ENCODE results near the gene SLC35A5. TPM values are rescaled to one million over a fixed set of nuclear protein-coding genes. Genes with fewer than 3 reads are reported as not detected.

Gene SLC35A5
- total RNA-seq, 1 donor from 2014 or later, result 30.5 TPM

DNA sequence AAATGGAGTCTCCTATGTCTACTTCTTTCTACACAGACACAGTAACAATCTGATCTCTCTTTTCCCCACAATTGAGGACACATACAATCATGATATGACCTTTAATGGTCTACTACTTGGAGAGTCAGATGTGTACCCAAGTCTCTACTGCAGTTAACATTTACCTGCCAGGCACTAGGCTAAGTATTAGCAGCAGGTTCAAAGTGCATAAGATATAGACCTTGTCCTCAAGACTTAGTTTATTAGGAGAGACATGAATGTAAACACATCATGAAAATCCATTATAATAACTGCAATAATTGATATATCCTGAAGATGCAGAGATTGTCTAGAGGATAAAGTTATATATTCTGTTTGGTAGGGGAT, 3.1 kb downstream of the SLC35A5 start:
- no peak for TF ChIP-seq CTCF (IDR thresholded peaks at IDR 0.05; ENCODE audit: insufficient read depth, low read length, poor library complexity, severe bottlenecking)
- Histone ChIP-seq H3K36me3 (ENCODE audit: control insufficient read depth, insufficient read depth, low read length) (no peaks in the 10 kb centered on the region), H3K27me3 (ENCODE audit: control insufficient read depth, insufficient read depth, low read length) (no peaks in the 10 kb centered on the region), H3K4me3 (ENCODE audit: low read depth, low read length) (no peak overlapping the region)
- DNase-seq (ENCODE audit: low read depth), result no peak

GRCh38 chr3:112568642-112569041, 6.8 kb downstream of the SLC35A5 start:
- DNase-seq (ENCODE audit: low read depth), result no peak

DNA sequence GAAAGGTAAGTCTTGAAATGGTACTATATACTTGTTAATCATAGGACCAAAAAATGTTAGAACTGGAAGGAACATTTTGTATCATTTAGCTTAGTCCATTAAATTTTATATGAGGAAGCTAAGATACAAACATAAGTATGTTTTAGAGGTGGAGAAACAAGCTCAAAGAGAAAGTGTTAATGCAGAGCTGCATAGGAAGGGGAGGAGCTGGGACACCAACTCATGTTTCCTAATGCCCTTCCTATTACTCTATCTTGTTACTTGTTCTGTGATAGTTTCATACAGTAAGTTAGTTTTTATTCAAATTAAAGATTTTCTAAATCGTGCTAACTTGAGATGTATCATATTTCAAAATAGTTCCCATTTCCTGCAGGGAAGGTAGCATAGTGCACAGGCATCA, 7.4 kb downstream of the SLC35A5 start:
- no peak overlapping the region for H3K4me3 ChIP-seq (ENCODE audit: low read depth, low read length)
- H3K27me3 ChIP-seq (ENCODE audit: control insufficient read depth, insufficient read depth, low read length), result no peaks in the 10 kb centered on the region
- DNase-seq (ENCODE audit: low read depth), result no peak
- H3K36me3 ChIP-seq (ENCODE audit: control insufficient read depth, insufficient read depth, low read length), result no peaks in the 10 kb centered on the region
- TF ChIP-seq CTCF (IDR thresholded peaks at IDR 0.05; ENCODE audit: insufficient read depth, low read length, poor library complexity, severe bottlenecking), result no peak

More at GRCh38 chr3:112568642-112569041, 6.8 kb downstream of the SLC35A5 start:
- Histone ChIP-seq H3K4me3 (ENCODE audit: low read depth, low read length) (no peak overlapping the region), H3K36me3 (ENCODE audit: control insufficient read depth, insufficient read depth, low read length) (no peaks in the 10 kb centered on the region), H3K27me3 (ENCODE audit: control insufficient read depth, insufficient read depth, low read length) (no peaks in the 10 kb centered on the region)
- TF ChIP-seq CTCF (IDR thresholded peaks at IDR 0.05; ENCODE audit: insufficient read depth, low read length, poor library complexity, severe bottlenecking), result no peak

DNA sequence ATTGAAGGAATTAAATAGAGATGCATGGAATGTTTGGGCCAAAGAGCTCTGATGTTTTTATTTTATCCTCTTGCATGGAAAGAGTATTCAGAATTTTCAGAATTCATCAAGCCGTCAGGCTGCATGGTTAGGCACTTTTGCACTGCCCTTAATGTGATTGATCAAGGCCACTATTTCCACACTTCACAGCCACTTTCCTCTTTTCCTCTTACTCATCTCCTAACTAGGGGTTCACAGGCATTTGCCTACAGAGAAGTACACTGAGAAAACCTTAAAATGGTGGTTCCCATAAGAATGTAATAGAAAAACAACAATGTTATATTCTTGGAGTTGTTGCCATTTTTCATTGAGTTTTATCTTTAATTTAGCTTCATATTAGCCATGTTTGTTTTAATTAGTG, 10.9 kb downstream of the SLC35A5 start:
- no peak overlapping the region for H3K4me3 ChIP-seq (ENCODE audit: low read depth, low read length)
- no peaks in the 10 kb centered on the region for H3K36me3 ChIP-seq (ENCODE audit: control insufficient read depth, insufficient read depth, low read length)
- no peak for TF ChIP-seq CTCF (IDR thresholded peaks at IDR 0.05; ENCODE audit: insufficient read depth, low read length, poor library complexity, severe bottlenecking)
- no peak for DNase-seq (ENCODE audit: low read depth)
- no peaks in the 10 kb centered on the region for H3K27me3 ChIP-seq (ENCODE audit: control insufficient read depth, insufficient read depth, low read length)

GRCh38 chr3:112579232-112579631, 17.4 kb downstream of the SLC35A5 start:
- DNase-seq (ENCODE audit: low read depth), result no peak
- H3K36me3 ChIP-seq (ENCODE audit: control insufficient read depth, insufficient read depth, low read length), result no peaks in the 10 kb centered on the region

More at GRCh38 chr3:112579232-112579631, 17.4 kb downstream of the SLC35A5 start:
- no peak for TF ChIP-seq CTCF (IDR thresholded peaks at IDR 0.05; ENCODE audit: insufficient read depth, low read length, poor library complexity, severe bottlenecking)
- Histone ChIP-seq H3K4me3 (ENCODE audit: low read depth, low read length) (no peak overlapping the region), H3K27me3 (ENCODE audit: control insufficient read depth, insufficient read depth, low read length) (no peaks in the 10 kb centered on the region)
